HG03457 (cell line): Measurements from ENCODE around the gene TMEM87A.
A peak's percentile ranks its signal among the peaks of the same experiment; 100 is the strongest.

ENCODE experiments used
- ATAC-seq: cut with Tn5 transposase; IDR thresholded peaks from one replicate; pipeline ENCODE4 v1.9.1; 2021; ENCODE audit warnings: moderate number of reproducible peaks; ENCODE audit not compliant: unreplicated experiment

The TMEM87A gene

GRCh38 chr15:42207674-42208579 lies 65.3 kb downstream of the TMEM87A start, which contains the start of gene VPS39:
Gene VPS39, minus strand, starts transcription at chr15:42208304. Its CDS starts 151 bp downstream, at chr15:42208153.
- ATAC-seq: peak; percentile 69

GRCh38 chr15:42206406-42206805 lies 66.8 kb downstream of the TMEM87A start:
- ATAC-seq: no peak

- no peak for ATAC-seq
Observed at GRCh38 chr15:42203891-42204290, 69.3 kb downstream of the TMEM87A start.

DNA sequence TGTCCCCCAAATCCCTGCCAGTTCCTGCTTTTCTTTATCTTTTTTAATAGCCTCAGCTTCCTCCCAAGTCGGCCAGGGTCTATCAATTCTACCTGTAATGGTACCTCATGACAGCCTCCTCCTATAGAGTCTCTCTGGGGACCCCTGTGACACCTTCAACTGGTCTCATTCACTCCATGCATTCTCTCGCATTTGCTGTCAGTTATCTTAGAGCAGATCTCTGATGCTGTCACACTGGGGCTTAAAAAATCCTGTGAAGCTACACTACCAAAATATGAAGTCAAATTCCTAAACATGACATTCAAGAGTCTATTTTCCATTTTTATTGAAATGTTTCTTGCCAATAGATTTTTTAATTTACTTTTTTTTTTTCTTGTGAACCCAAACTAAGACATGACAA lies 70.6 kb downstream of the TMEM87A start:
- ATAC-seq: no peak

GRCh38 chr15:42201801-42202200 lies 71.4 kb downstream of the TMEM87A start:
- no peak for ATAC-seq

GRCh38 chr15:42199126-42199525 lies 74.1 kb downstream of the TMEM87A start:
- no peak for ATAC-seq

DNA sequence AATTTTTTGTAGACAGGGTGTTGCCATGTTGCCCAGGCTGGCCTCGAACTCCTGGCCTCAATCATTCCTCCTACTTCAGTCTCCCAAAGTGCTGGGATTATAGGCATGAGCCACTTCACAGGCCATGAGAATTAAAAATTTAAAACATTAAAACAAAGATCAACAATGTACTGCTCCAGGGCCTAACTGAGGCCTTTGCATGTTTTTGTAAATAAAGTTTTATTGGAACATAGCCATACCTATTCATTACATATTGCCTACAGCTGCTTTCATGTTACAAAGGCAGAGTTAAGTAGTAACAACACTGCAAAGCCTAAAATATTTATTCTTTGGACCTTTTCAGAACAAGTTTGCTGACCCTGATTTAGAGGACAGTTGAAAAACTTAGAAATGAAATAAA lies 74.7 kb downstream of the TMEM87A start:
- no peak for ATAC-seq

DNA sequence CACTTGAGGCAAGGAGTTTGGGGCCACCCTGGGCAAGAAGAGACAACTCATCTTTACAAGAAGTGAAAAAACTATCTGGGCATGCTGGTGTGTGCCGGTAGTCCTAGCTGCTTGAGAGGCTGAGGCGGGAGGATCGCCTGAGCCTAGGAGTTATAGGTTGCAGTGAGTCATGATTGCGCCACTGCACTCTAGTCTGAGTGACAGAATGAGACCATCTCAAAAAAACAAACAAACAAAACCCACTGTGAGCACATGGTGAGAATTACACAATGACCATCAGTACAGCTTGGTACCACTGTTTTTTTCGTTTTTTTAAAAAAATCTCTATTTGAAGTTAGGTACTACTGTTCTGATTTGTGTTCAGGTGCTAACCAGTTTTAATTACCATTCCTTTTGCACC lies 78.7 kb downstream of the TMEM87A start:
- ATAC-seq: no peak

DNA sequence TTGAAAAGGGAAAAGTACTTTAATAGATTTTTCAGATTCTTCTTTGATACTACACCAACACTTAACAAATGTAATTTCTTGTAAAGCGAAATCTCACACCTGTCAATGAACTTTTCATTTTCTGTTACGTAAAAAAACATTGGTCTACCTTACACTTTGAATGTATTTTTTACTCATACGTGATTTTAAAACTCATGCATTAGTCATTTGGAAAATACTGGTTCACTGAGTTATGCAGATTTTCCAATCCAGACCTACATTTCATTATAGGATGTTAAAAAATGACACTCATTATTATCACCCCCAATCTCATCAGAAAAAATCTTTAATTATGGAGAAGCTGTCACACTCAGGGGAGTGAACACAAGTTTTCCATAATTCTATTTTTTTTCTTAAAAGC lies 79.8 kb downstream of the TMEM87A start:
- ATAC-seq: no peak

DNA sequence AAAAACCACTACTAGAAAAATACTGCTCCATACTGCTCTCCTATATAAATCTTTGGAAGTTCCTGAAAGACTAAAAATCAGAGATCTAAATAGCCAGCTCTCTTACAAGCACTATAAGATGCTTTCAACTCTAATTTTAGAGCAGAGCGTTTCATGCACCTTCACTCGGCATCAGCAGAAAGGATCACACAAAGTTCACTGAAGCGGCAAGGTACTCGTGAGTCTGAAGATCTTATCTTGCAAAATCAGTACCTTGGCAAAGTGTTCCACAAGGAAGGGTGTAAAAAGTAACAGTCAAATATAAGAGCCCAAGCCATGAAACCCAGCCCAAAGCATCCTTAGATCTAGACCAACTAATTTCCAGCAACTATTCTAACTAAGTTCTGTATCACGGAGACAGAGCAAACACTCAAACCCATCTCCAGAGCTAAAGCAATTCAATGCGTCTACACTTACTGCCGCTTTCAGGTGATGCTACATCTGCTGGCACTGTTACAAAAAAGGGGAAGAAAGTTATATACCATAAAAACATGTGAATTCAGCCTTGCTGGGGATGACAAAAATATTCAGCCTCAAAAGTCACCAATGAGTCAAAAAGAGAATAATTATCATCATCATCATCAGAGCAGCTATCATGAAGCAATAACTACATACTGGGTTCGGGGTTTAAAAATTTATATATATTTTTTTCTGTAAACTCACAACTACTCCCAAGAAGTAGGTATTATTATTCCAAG lies 81.5 kb downstream of the TMEM87A start:
- ATAC-seq: no peak

DNA sequence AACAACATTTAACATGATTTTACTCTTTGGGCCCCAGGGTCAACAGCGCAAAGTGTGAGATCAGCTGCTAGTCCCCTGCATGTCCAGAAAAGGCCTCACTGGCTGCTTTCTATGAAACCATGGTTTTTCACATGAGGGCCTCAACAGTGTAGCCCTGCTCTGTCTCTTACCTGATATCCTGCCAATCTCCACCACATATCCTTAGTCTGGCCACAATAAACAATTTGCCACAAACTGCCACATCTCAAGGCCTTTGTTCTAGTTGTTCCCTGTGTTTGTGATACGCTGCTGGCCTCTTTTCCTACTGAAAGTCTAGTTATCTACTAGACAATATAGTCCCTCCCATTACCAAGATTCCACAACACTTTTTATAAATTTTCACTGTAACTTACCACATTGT lies 82.9 kb downstream of the TMEM87A start:
- ATAC-seq: no peak

DNA sequence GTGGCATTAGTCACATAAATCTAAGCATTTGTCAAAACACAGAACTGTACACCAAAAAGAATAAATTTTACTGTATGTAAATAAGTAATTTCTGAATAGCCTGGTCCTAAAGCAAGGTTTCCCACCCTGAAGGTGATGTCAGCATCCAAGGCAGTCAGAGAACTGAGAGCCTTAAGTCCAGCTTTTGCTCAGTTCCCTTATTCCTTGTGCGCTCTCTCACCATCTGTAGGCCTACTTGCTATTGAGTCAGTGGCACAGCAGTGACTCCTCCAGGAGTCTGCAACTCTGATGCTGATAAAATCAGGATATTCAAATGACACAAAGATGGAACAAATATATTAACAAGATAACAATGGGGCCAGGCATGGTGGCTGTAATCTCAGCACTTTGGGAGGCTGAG lies 87.4 kb downstream of the TMEM87A start:
- no peak for ATAC-seq

GRCh38 chr15:42184736-42185135 lies 88.5 kb downstream of the TMEM87A start:
- no peak for ATAC-seq

- ATAC-seq: no peak
Observed at GRCh38 chr15:42184296-42184695, 88.9 kb downstream of the TMEM87A start.

- ATAC-seq: no peak
Observed at GRCh38 chr15:42182961-42183360, 90.3 kb downstream of the TMEM87A start.

DNA sequence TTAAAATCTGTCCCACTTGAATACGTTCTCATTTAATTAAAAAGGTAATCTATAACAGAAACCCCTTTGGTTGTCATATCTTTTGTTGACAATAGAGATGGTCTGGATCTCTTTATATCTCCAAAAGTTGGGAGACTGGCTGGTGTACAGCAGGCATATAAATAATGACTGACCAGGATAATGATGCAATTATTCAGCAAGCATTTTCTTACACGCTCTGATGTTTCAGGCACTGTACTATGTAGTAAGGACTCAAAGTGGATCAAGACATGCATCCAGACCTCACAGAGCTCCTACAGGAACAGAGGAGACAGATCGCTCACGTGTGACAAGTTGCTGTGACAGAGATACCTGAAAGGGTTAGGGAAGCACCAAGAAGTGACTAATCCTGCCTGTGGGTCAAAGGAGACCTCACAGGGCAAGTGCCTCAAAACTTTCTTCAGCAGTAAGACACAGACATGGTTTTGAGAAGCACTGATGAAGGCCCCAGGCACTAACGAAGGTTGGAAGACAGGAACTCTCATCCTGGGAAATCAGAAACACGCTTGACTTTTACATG lies 90.8 kb downstream of the TMEM87A start:
- no peak for ATAC-seq

DNA sequence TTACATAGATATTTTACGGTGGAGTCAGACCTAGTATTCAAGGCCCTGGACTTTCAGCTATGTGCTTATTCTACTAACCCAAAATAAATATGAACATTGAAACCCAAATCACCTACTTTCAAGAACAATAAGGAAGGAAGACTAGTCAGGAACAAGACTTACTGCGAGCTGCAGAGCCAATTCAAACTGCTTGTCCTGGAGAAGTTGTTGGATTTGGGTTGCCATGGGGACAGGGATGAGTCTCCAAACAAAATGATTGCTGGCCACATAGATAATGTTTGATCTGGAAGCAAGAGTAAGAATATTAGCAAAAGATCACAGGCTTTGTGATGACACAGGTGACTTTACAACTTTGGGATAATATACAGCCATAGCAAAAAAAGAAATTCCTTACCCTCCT lies 95.2 kb downstream of the TMEM87A start:
- ATAC-seq: no peak

- no peak for ATAC-seq
Observed at GRCh38 chr15:42175671-42176070, 97.6 kb downstream of the TMEM87A start.

GRCh38 chr15:42172475-42172874 lies 100.8 kb downstream of the TMEM87A start:
- ATAC-seq: no peak

DNA sequence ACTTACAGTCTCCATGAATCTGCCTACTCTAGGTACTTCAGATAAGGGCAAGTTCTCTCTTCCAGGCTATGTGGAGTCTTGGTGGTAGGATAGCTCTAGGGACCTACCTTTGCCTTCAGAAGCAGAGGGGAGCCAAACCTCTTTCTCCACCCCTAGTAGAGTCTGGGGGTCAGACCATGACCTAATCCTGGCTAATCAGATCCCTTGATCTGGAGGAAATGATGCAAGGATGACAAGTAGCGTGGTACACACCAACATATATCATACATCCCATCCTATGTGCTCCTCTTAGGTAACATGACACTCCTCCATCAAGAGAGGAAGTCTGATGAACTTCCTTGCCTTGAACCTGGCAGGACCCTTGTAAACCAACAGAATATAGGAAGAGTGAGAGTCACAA lies 101.4 kb downstream of the TMEM87A start:
- ATAC-seq: no peak

GRCh38 chr15:42171122-42171521 lies 102.1 kb downstream of the TMEM87A start:
- no peak for ATAC-seq
